T1000 (cell line): ENCODE data around the gene ARMC9.
A peak's percentile ranks its signal among the peaks of the same experiment; 100 is the strongest.

ENCODE experiments used
- DNase-seq: peaks from one replicate; lab custom pipeline; 2025; ENCODE audit warnings: mixed read lengths; lab: John Stamatoyannopoulos, UW

The ARMC9 gene

DNA sequence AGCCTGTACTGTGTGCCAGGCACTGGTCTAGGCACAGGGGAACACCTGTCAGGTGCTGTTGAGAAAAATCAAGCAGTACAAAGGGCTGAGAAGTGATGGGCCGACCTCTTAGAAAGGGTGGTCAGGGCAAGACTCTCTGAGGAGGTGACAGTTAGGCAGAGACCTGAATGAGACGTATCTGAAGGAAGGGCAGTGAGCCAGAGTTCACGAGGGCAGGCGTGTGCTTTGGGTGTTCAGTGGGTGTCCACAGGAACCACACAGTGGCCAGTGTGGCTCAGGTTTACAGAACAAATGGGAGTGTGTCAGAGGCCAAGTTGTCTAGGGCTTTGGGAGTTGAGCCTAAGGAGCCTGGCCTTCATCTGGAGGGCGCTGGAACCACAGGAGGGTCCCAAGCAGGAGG lies 6.2 kb downstream of the ARMC9 start:
- DNase-seq: no peak

DNA sequence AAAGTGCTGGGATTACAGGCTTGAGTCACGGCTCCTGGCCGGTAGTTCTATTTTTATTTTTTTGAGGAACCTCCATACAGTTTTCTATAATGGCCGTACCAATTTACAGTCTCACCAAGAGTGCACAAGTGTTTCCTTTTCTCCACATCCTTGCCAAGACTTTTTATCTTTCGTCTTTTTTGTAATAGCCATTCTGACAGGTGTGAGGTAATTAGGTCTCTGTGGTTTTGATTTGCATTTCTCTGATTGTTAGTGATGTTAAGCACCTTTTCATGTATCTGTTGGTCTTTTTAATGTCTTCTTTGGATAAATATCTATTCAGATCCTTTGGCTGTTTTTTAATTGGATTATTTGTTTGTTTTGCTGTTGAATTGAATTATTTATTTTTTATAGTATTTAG lies 9.3 kb downstream of the ARMC9 start:
- DNase-seq: no peak

DNA sequence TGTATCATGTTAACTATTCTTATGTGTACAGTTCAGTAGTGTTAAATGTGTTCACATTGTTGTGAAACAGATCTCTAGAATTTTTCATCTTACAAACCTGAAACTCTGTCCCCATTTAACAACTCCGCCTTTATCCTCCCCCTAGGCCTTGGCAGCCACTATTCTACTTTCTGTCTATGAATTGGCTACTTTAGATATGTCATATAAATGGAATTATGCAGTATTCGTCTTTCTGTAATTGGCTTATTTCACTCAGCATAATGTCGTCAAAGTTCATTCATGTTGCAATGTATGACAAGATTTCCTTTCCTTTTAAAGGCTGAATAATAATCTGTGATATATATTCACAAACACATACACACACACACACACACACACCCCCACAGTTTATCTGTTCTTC lies 12.4 kb downstream of the ARMC9 start:
- DNase-seq: no peak

DNA sequence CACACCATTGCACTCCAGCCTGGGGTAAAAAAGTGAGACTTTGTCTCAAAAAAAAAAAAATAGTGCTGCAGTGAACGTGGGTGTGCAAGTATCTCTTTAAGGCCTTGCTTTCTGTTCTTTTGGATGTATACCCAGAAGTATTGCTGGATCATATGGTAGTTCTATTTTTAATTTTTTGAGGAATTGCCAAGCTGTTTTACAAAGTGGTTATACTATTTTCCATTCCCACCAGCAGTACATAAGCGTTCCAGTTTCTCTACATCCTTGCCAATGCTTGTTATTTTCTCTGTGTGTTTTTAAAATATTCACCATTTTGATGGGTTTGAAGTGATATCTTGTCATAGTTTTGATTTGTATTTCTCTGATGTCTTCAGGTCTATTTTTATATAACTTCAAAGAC lies 13.1 kb downstream of the ARMC9 start:
- no peak for DNase-seq

DNA sequence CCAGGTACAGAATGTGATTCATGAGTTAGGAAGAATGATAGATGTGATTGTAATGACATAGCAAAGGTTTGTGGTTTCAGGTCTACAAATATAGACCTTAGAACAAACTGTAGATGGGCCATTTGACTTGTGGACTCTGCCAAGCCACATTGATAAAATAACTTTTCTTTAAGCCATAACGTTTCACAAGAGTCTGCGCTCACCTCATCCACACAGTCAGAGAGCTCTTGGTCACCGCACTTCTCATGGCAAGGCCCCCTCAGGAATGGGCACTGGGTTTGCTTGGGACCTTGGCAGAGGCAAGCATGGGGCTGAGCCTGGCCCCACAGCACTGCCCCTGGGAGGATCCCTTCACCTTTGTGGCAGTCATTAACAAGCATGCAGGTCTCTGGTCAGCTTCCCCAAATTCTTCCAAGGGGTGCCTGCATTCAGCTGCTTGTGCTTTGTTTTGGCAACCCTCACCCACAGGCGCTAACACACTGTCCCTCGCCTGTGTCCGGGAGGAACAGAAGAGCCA lies 14.0 kb downstream of the ARMC9 start:
- no peak for DNase-seq

DNA sequence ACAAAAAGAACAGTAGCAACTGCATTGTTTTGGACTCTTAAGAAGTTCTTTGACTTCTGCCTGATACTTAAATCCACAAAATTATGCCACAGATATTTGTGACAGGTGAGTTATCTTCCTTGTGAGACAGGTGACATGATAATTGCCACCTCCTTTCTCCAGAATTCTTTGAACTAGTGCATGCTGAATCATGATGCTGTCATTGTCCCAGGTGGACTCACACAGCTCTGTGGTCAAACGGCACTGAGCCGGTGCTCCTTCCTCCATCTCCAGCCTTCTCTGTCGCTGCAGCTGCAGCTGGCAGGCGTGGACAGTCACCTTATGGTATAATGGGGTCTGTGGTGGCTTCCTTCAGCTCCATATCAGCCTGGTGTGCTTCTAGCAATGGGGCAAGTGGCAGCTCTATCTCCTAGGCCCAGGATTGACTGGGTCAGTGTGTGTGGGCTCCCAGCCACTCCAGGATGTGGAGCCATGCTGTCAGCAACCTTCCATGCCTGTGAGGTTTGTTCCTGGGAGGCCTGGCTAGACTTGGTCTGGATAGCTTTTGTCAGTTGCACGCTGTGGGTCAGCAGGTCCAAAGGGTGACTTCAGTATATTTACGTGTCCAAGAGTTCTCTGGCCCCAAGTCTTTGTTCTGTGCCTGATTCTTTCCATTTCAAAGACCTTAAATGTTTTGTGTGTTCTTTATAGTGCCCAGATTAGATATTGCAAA lies 15.7 kb downstream of the ARMC9 start:
- DNase-seq: no peak

DNA sequence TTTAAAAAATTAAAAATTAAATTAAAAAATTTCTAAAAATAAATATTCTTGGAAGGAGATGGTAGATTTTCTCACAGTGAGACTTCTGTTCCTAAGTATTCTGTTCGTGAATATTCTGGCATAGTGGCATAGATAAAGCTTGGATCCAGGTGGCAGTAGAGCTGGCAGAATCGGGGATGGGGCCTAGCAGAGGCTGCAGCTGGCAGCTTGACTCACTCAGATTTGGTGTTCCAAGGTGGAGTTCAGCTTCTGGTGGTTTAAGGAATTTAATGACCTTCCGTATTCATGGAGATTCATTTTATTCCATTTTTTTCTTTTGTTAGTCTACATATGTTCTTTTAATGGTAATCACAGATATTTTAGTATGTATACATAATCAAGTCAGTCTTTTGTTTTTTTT lies 19.9 kb downstream of the ARMC9 start:
- DNase-seq: no peak

DNA sequence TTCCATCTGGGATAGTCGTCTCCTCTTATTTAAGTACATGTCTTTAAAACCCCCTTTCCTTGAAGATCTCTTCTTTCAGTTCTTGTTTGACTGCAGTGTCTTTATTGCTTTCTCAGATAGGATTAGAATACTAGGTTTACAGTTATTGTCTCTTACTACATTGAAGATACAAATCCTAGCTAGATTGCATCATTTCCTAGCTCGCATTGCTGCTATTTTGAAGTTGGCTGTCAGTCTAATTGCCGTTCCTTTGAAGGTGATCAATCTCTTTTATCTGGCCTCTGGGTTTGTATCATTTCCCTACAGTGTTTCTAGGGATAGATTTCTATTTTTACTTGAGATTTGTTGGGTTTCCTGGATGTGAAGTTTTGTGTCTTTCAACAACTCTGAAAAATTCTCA lies 20.9 kb downstream of the ARMC9 start:
- no peak for DNase-seq

DNA sequence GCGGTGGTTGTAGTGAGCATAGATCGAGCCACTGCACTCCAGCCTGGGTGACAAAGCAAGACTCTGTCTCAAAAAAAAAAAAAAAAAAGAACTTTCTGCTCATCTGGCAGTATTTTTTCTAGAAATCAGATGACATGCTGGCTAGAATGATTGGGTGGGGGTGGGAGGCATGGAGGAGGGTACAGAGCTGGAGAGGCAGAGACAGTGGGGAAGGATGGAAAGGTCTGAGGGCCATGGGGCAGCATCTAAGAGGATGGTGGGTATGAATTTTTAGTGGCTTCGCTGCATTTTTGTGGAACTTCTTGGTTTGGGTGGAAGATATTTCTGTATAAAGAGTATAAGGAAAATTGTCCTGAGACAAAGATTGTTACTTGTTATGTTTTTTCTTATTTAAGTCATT lies 23.3 kb downstream of the ARMC9 start:
- no peak for DNase-seq

DNA sequence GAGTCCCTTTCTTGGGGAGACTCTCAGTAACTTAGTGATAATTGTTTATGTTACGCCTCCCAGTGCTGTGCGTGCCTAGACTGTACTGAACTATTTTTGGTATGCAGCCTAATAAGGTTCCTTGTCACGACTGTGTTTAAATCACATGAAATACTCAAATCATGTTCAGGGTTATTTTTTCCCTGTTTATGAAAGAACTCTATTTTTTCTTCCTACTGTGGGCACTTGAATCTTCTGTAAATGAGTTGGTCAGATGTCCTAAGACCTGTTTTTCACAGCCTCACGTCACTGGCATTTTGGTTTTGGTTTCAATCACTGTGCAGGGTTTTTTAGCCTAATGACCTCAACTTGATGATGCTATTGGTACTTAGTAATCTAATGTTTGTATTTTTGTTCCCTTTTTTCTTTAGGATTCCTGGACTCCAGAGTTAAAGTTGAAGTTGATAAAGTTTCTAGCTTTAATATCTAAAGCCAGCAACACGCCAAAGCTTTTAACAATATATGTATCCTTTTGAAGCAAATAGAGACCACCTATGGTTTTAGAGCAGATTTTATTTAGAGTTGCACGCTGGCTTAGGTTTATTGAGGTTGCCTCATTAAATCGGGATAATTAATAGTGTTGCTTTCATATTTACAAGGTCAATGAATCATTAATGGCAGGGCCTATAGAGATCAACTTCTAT lies 24.0 kb downstream of the ARMC9 start:
- DNase-seq: no peak

DNA sequence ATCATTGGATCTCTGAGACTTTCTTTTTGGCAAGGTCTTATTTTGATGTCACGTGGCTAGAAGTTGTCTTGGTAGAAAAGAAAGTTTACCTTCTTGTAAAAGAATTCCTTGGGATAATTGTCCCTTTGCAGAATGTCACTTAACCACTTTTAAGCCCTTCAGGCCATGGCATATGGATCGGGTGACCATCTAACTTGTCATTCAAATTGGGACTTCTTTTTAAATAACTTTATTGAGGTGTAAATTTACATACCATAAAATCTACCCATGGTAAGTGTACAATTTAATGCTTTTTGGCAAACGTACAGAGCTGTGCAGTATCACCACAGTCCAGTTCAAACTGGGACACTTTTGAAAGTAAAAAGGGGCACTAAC lies 24.6 kb downstream of the ARMC9 start:
- DNase-seq: no peak

DNA sequence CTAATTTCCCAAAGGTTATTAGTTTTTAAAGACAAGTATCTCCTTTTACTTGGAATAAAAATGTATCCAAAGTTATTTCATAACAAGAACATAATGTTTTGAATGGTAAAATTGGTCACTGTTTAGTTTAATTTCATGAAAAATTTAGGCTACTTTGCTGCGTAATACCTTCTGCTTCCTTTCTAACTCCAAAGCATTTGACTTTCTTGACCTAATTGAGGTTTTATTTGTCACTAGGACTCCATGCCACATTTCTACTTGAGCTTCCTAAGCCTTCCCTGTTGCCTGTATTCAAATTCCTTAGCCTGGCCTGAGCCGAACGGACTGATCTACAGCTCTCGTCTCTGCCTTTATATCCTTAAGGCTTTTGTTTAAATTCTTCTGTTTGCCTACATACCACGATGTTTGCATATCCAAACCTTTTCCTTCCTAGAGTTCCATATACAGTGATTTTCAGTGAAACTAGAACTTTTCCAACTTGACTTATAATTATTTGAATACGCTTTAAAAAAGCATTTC lies 25.1 kb downstream of the ARMC9 start:
- DNase-seq: no peak

DNA sequence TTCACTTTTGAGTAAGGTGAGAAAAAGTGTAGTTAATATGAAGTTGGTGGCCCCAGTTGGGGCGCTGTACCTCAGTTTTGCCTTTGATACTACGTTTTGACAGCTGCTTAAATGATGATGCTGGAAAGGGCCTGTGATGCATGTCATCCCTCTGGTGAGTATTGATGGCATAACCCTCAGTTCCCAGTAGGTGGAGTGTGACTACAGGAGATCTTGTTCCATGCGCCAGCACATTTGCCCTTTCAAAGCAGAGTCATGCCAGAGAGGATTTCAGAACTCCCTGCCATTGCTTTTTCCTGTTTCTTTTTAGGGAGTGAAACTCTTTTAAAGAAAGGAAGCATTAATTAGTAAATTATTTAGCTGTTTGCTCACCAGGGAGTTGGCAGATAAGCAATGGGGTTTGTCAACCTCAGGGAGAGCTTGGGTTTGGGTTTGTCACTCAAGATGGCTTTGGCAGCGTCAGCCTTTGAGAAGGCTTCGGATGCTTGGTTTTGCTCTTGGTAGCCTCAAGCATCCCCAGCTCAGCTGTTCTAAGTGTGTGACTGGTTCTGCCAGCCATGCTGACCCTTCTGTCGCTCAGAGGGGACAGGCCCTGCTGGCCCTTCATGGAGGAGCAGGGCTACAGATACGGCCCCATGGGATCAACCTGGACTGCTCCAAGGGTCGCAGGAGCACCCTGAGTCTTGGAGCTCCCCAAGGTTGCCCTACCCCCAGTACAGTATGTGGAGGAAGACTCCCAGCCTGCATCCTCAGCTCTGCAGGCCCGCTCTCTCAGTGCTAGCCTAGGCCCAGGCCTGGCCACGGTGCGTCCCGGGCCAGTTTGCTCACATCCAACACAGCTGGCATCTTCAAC lies 29.1 kb downstream of the ARMC9 start:
- peak; percentile 43 for DNase-seq

DNA sequence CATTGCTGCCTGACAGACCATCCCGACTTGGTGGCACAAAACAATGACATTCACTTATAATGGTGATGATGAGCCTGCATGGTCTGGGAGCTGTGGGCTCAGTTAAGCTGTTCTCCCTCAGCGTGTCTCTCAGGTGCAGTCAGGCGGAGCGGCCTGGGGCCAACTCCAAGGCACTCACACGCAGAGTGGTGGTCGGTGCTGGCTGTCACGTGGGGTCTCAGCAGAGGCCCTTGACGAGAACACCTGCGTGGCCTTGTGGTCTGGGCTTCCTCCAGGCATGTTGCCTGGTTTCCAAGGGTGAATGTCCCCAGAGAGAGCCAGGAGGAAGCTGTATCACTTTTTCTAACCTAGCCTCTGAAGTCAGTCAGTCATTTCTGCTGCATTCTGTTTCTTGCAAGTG lies 29.8 kb downstream of the ARMC9 start:
- DNase-seq: no peak

DNA sequence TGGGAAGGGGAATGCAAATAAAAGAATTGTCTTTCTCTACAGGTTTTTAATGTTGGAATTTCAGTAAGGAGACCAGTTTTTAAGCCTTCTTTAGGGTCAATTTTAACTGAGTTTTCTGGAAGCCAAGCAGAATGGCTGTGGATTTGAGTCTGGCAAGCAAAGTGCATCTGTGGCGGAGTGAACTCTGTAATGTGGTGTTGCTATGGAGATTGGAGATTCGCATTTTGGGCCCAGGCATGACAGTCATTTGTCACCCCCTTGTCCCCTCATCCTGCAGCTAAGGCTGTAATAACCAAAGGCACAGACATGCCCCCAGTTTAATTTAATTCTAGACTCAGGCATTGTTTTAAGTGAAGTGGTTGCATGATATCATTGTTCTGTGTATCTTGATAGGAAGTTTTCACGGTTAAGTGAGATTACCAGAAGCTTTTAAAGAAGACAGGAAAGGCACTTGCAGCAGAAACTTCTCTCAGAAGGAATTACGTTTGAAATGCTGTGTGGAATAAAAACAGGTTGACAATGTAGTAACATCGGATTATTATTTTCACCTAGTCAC lies 30.6 kb downstream of the ARMC9 start:
- no peak for DNase-seq

DNA sequence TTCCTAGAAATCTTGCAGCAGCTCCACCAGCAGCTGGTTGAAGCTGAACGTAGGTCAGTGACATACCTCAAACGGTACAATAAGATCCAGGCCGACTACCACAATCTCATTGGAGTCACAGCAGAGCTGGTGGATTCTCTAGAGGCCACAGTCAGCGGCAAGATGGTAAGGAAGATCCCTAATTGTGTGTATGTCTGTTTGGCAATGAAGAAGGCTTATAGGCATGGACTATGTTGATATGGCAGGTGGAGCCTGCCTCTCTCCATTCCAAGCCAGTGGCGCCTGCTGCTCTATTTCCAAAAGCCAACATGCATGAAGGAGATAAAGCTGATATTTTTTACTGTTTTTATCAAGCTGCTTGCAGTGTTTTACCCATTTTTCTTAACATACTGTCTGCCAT lies 36.8 kb downstream of the ARMC9 start:
- DNase-seq: no peak

DNA sequence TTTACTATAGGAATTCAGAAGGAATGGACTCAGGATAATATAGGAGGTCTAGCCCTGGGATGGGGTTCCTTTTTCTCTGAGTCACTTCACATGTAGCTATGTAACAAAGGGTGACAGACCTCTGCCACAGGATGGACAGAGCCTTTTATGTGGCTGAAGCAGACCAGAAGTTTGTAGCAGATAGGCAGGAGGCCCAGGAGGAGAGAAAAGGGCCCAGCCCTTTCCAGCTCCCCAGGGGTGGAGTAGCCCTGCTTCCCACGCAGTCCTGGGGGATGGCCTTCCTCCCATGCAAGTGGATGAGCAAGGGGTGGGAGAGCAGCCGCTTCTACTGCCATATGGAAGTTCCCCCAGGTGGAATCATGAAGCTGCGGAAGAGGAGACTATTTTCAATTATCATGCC lies 40.3 kb downstream of the ARMC9 start:
- no peak for DNase-seq

DNA sequence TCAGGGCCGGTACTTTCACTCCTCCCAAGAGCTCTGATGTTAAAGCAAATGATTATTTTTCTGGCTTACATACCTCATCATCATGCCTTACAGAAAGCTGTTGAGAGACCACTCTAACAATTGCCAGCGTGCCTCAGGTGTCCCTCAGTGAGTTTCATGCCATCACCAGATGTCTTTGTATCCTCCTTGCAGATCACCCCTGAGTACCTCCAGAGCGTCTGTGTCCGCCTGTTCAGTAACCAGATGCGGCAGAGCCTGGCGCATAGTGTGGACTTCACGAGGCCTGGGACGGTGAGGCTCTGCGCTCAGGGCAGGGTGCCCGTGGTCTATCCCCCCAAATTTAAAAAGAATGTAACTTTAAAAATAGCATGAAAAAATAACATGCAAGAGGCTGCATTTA lies 41.3 kb downstream of the ARMC9 start:
- no peak for DNase-seq

DNA sequence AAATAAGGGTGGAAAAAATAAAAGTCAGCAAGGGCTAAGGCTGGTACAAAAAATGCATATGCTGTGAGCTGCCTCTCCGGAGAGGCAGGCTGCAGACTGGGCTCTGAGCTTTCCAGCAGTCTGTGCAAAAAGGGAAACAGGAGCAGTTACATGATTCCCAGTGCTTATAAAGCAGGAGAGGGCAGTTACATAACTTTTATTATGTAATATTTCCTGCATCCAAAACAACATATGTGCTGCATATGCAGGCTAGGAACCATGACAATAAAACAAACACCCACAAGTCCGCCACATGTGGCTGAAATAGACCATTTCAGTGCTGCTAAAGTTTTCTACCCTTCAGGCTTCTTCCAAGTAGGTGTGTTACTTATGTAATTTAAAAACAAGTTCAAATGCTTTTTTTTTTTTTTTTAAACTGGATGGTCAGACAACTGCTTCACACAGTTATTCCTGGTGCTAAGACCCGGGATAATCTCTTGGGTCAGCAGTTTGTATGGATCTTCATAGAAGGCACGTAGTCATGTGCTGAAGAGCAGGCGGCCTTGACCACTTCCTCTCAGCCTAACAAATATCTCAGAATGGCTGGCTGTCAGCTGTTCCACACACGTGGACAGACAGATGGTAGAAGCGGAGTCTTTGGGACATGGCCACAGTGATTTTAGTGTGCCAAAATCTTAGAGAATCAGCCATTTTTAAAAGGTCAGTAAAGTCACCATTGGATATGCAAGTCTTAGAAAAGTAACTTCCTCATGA lies 43.5 kb downstream of the ARMC9 start:
- no peak for DNase-seq

DNA sequence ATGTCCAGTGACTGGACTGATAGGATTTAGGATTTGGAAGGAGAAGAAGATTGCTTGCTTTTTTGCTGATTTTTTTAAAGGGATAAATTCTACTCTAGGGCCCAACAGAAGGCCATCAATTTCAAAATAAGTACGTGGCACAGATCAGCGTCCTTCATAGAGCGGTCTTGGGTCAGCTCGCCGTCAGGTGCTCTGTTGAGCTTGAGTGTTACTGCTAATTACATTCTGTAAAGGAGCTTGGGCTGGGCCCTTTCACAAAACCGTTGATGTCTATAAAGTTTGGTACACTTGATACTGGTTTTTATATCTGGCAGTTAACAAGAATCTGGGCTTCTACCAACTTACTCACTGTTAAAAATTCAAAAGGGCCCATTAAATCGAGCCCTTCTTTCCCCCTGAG lies 45.4 kb downstream of the ARMC9 start:
- no peak for DNase-seq

DNA sequence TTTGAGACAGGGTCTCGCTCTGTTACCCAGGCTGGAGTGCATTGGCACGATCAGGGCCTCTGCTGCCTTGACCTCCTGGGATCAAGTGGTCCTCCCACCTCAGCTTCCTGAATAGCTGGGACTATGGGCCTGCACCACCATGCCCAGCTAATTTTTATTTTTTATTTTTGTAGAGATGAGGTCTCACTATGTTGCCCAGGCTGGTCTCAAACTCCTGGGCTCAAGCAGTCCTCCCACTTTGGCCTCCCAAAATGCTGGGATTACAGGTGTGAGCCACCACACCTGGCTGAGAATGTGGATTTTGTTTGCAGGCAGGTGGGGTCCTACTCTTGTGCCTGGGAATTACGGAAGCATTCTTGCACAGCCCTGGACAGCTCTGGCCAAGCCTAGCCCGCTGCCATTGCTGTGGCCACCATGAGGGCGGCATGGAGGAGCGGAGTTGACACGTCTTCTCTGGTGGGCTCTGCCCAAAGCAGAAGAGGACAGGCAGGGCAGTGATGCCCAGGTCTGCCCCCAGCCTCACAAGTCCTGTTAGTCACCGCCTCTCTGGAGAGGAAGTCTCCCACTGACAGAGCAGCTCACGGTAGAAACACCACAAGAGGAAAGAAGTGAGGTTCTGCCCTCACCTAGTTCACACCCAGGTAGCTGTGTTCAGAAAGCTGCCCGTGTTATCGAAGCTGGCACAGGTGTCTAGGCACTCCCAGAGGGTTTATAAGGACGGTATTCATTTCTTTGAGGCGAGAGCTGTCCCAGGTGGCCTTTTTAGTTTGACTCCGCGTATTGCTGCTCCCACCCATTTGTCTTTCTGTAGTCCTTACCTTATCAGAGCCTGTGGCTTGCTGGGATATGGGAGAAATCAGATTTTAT lies 46.2 kb downstream of the ARMC9 start:
- DNase-seq: no peak
